Trophoblast cell (in vitro differentiated cells and primary cell): ENCODE results near the gene C9orf85.

Experiments used
- DNase-seq, 2 donors: peaks; one replicate each; pipeline ENCODE4 v3.0.0-alpha.2; 2016
- H2AFZ ChIP-seq: 2 replicates; pipeline ENCODE4 v1.6.1; 2013; ENCODE audit warnings: low read length, moderate library complexity, mild to moderate bottlenecking; ENCODE audit not compliant: insufficient read depth, poor library complexity
- H2AK5ac ChIP-seq: 2 replicates; pipeline ENCODE4 v1.6.1; 2013; ENCODE audit warnings: mild to moderate bottlenecking, low read length
- H2BK120ac ChIP-seq: 2 replicates; pipeline ENCODE4 v1.6.1; 2013; ENCODE audit warnings: low read length, mild to moderate bottlenecking, moderate library complexity; ENCODE audit not compliant: insufficient read depth, poor library complexity
- H2BK12ac ChIP-seq: 2 replicates; pipeline ENCODE4 v1.6.1; 2013; ENCODE audit warnings: mild to moderate bottlenecking, low read length, moderate library complexity
- H2BK5ac ChIP-seq: 2 replicates; pipeline ENCODE4 v1.6.1; 2013; ENCODE audit warnings: low read length, low read depth, moderate library complexity, mild to moderate bottlenecking; ENCODE audit not compliant: poor library complexity
- H3K14ac ChIP-seq: 2 replicates; pipeline ENCODE4 v1.6.1; 2013; ENCODE audit warnings: mild to moderate bottlenecking, low read length
- H3K18ac ChIP-seq: 2 replicates; pipeline ENCODE4 v1.6.1; 2013; ENCODE audit warnings: mild to moderate bottlenecking, low read length
- H3K23ac ChIP-seq: 2 replicates; pipeline ENCODE4 v1.6.1; 2013; ENCODE audit warnings: low read length
- H3K27ac ChIP-seq: 2 replicates; pipeline ENCODE4 v1.5.1; 2013; ENCODE audit warnings: low read depth, mild to moderate bottlenecking, inconsistent platforms, low read length, moderate library complexity
- H3K27me3 ChIP-seq: 2 replicates; pipeline ENCODE4 v1.6.1; 2013; ENCODE audit warnings: inconsistent platforms, mild to moderate bottlenecking, low read length, moderate library complexity; ENCODE audit not compliant: insufficient read depth
- H3K36me3 ChIP-seq, 2 experiments: 1 replicate in 1 of 2; 2 replicates in 1 of 2; pipeline ENCODE4 v1.6.1; 2013; ENCODE audit warnings: low read length in 2 of 2, mild to moderate bottlenecking in 2 of 2, moderate library complexity in 1 of 2; ENCODE audit not compliant: insufficient read depth in 2 of 2, control insufficient read depth in 1 of 2
- H3K4ac ChIP-seq: 2 replicates; pipeline ENCODE4 v1.6.1; 2013; ENCODE audit warnings: low read depth, mild to moderate bottlenecking, low read length, moderate library complexity
- H3K4me1 ChIP-seq, 2 experiments: 1 replicate in 1 of 2; 2 replicates in 1 of 2; pipeline ENCODE4 v1.6.1; 2013; ENCODE audit warnings: low read length in 2 of 2, mild to moderate bottlenecking in 2 of 2, moderate library complexity in 1 of 2; ENCODE audit not compliant: insufficient read depth in 2 of 2, control insufficient read depth in 1 of 2
- H3K4me2 ChIP-seq: 2 replicates; pipeline ENCODE4 v1.6.1; 2013; ENCODE audit warnings: inconsistent platforms, mild to moderate bottlenecking, low read length, moderate library complexity
- H3K4me3 ChIP-seq: 2 replicates; pipeline ENCODE4 v1.5.1; 2013; ENCODE audit warnings: mild to moderate bottlenecking, low read depth, low read length, inconsistent platforms
- H3K79me1 ChIP-seq: one replicate; pipeline ENCODE4 v1.6.1; 2013; ENCODE audit warnings: low read length
- H3K79me2 ChIP-seq: 2 replicates; pipeline ENCODE4 v1.6.1; 2013; ENCODE audit warnings: low read length, mild to moderate bottlenecking; ENCODE audit not compliant: control insufficient read depth, insufficient read depth, poor library complexity
- H3K9ac ChIP-seq: 2 replicates; pipeline ENCODE4 v1.6.1; 2013; ENCODE audit warnings: mild to moderate bottlenecking, low read length
- H3K9me3 ChIP-seq: 2 replicates; pipeline ENCODE4 v1.6.1; 2013; ENCODE audit warnings: low read depth, mild to moderate bottlenecking, control low read depth, inconsistent platforms, low read length; ENCODE audit not compliant: insufficient read depth
- H4K12ac ChIP-seq: 2 replicates; pipeline ENCODE4 v1.6.1; 2013; ENCODE audit warnings: low read depth, mild to moderate bottlenecking, low read length, moderate library complexity
- H4K8ac ChIP-seq: 2 replicates; pipeline ENCODE4 v1.6.1; 2013; ENCODE audit warnings: low read depth, mild to moderate bottlenecking, low read length, moderate library complexity
- H4K91ac ChIP-seq: one replicate; pipeline ENCODE4 v1.6.1; 2013; ENCODE audit warnings: low read depth, mild to moderate bottlenecking, low read length, moderate library complexity
- WGBS: extraction: QIAGEN DNeasy Blood & Tissue Kit; methylation state at CpG from one replicate; pipeline ENCODE4 v1.1.7; 2013; ENCODE audit warnings: missing lambda C conversion rate; ENCODE audit not compliant: insufficient read length, insufficient coverage; ENCODE audit errors: extremely low coverage; 5-methylcytosine and 5-hydroxymethylcytosine counted together

The C9orf85 gene

DNA sequence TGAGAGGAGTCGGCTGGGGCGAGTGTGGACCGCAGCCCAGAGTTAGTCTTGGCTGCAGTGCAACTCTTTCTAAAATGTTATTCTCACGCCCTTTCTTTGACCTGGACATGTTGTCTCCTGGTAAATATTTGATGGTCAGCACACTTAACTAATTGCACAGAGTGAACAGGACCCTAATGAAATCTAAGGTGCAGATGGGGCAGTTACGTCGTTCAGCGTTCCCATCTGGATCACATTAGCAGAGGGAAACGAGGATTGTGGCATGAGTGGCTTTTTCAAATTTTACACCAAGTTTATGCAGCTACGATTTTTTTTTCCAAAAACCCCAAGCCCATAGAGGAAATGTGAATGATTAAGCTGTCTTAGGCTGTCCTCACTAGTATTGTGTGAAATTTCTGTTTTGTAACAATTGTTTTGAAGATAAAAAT, 483 bp downstream of the C9orf85 start:
- Histone ChIP-seq H3K18ac (no peak overlapping the region), H2BK5ac (no peak overlapping the region), H3K36me3 (no peaks in the 10 kb centered on the region), H3K4me3 (peak overlapping the region; percentile 83), H2BK12ac (no peak overlapping the region), H2AFZ (no peak overlapping the region), H3K9ac (peak overlapping the region; percentile 71), H3K27ac (peak overlapping the region; percentile 73), H3K9me3 (no peaks in the 10 kb centered on the region), H3K4me1 (peaks cover 4 to 5% of the 10 kb centered on the region in 2 experiments), H3K79me1 (peaks cover 11% of the 10 kb centered on the region), H4K12ac (peak overlapping the region; percentile 5), H3K27me3 (no peaks in the 10 kb centered on the region), H3K79me2 (peaks cover 14% of the 10 kb centered on the region), H4K91ac (peak overlapping the region; percentile 50), H3K23ac (no peak overlapping the region), H3K4ac (no peak overlapping the region), H4K8ac (peak overlapping the region; percentile 76), H3K14ac (peak overlapping the region; percentile 40), H2BK120ac (no peak overlapping the region), H2AK5ac (no peak overlapping the region), H3K4me2 (peak overlapping the region; percentile 79)
- WGBS: no CpG with 5 or more reads among the region's 9 CpGs
- DNase-seq: peak in 1 of 2 donors; percentile 66

DNA sequence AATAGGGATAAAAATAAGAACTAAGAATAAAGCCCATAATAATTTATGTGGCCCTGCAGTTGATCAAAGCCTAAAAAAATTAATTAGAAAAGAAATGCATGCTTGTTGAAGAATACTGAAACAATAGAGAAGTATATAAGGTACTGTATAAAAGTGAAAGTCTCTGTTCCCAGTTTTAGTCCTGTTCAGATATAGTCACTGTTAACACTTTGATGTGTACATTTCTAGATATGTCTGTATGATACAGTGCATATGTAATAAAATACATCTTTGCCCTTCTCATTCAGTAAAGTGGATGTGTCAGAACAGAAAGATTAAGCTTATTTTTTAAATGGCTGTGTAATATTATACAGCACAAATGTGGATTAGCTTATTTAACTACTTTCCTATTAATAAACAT, 4.1 kb downstream of the C9orf85 start:
- H2BK12ac ChIP-seq: no peak overlapping the region
- peaks cover 4 to 5% of the 10 kb centered on the region in 2 experiments for H3K4me1 ChIP-seq
- no peak overlapping the region for H3K4ac ChIP-seq
- no peak overlapping the region for H4K91ac ChIP-seq
- H3K14ac ChIP-seq: no peak overlapping the region
- H3K18ac ChIP-seq: no peak overlapping the region
- H3K27ac ChIP-seq: no peak overlapping the region
- H3K36me3 ChIP-seq: peaks cover 0 to 5% of the 10 kb centered on the region in 2 experiments
- H2BK5ac ChIP-seq: no peak overlapping the region
- H3K79me2 ChIP-seq: peaks cover 6% of the 10 kb centered on the region
- no peaks in the 10 kb centered on the region for H3K27me3 ChIP-seq
- no peak overlapping the region for H4K12ac ChIP-seq
- H3K79me1 ChIP-seq: peaks cover 6% of the 10 kb centered on the region
- H4K8ac ChIP-seq: no peak overlapping the region
- no peak overlapping the region for H3K23ac ChIP-seq
- H3K4me2 ChIP-seq: no peak overlapping the region
- H3K9ac ChIP-seq: no peak overlapping the region
- DNase-seq: no peak
- no peak overlapping the region for H2AFZ ChIP-seq
- no peak overlapping the region for H3K4me3 ChIP-seq
- H3K9me3 ChIP-seq: no peaks in the 10 kb centered on the region
- H2AK5ac ChIP-seq: no peak overlapping the region
- no peak overlapping the region for H2BK120ac ChIP-seq

DNA sequence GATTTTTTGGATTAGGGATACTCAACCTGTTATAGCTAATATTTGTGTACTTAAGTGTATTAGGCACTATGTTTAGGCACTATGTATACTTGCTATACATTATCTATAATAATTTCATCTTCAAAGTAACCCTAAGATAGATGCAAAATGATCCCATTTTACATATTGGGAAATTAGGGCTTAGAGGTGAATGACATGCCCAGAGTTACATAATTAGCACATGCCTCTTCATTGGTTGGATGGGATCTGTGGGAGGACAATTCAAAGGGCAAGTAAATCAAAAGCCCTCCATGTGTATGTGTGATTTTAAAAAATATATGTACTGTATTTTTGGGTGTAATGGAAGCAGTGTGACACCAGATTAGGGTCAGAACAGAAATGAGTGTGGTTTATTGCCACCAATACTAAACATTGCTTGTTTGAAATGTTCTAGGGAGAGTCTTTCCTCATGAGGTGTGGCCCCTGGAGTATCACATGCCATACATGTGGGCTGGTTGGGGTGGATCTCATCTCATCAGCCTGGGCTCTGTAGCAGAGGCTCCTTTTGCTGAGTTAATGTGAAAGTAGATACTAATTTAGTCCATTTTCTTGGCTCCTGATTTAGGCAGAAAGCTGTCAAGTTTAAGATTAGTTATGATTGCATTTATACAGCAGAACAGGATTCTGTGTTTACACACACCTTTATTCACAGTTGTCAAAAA, 5.5 kb downstream of the C9orf85 start:
- Histone ChIP-seq H3K4me3 (no peak overlapping the region), H3K27ac (no peak overlapping the region), H3K14ac (no peak overlapping the region), H3K36me3 (peaks cover 0 to 5% of the 10 kb centered on the region in 2 experiments), H3K4me2 (no peak overlapping the region), H2AFZ (no peak overlapping the region), H2BK5ac (no peak overlapping the region), H2BK12ac (no peak overlapping the region), H3K79me1 (no peaks in the 10 kb centered on the region), H3K27me3 (no peaks in the 10 kb centered on the region), H3K9me3 (no peaks in the 10 kb centered on the region), H4K8ac (no peak overlapping the region), H4K91ac (no peak overlapping the region), H3K9ac (no peak overlapping the region), H3K4me1 (peaks cover 4 to 5% of the 10 kb centered on the region in 2 experiments), H4K12ac (no peak overlapping the region), H3K18ac (no peak overlapping the region), H3K79me2 (peaks cover 3% of the 10 kb centered on the region), H3K4ac (no peak overlapping the region), H3K23ac (no peak overlapping the region), H2AK5ac (no peak overlapping the region), H2BK120ac (no peak overlapping the region)
- DNase-seq: no peak

DNA sequence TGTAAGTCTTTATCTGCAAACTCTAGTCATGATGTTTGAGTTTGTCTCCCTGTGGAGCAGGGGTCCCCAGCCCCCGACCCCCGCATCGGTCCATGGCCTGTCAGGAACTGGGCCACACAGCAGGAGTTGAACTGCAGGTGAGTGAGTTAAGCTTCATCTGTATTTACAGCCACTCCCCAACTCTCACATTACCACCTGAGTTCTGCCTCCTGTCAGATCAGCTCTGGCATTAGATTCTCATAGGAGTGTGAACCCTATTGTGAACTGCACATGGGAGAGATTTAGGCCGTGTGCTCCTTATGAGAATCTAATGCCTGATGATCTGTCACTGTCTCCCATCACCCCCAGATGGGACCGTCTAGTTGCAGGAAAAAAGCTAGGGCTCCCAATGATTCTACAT, 7.0 kb downstream of the C9orf85 start:
- H2BK120ac ChIP-seq: no peak overlapping the region
- no peaks in the 10 kb centered on the region for H3K79me2 ChIP-seq
- H2AFZ ChIP-seq: no peak overlapping the region
- no peak overlapping the region for H3K27ac ChIP-seq
- H3K79me1 ChIP-seq: no peaks in the 10 kb centered on the region
- H4K12ac ChIP-seq: no peak overlapping the region
- H4K91ac ChIP-seq: no peak overlapping the region
- WGBS: no CpG with 5 or more reads among the region's 5 CpGs
- no peaks in the 10 kb centered on the region for H3K4me1 ChIP-seq
- H3K4me2 ChIP-seq: no peak overlapping the region
- H3K27me3 ChIP-seq: no peaks in the 10 kb centered on the region
- peaks cover 0 to 5% of the 10 kb centered on the region in 2 experiments for H3K36me3 ChIP-seq
- H3K9ac ChIP-seq: no peak overlapping the region
- H3K4me3 ChIP-seq: no peak overlapping the region
- H3K14ac ChIP-seq: no peak overlapping the region
- H2BK5ac ChIP-seq: no peak overlapping the region
- no peak overlapping the region for H3K18ac ChIP-seq
- no peak overlapping the region for H4K8ac ChIP-seq
- no peak overlapping the region for H3K4ac ChIP-seq
- no peaks in the 10 kb centered on the region for H3K9me3 ChIP-seq
- DNase-seq: no peak
- no peak overlapping the region for H2BK12ac ChIP-seq
- H3K23ac ChIP-seq: no peak overlapping the region
- no peak overlapping the region for H2AK5ac ChIP-seq
